Muscle of leg (tissue), 11 donors: ENCODE data around the gene ZMYM4. TPM values are rescaled to one million over a fixed set of nuclear protein-coding genes. Genes with fewer than 3 reads are reported as not detected.
"Not testable (repeated sequence)": the region's sequence is repeated elsewhere in the genome, so short reads cannot be mapped to it uniquely, and the experiment has no call there.

Experiments
- DNase-seq: peaks from one replicate; pipeline ENCODE4 v3.0.0; 2013
- H3K27ac ChIP-seq: one replicate; pipeline ENCODE4 v1.5.1; 2013; ENCODE audit warnings: mild to moderate bottlenecking, low read length, control low read depth
- H3K27me3 ChIP-seq: one replicate; pipeline ENCODE4 v1.6.1; 2013; ENCODE audit warnings: low read length; ENCODE audit not compliant: control insufficient read depth, insufficient read depth
- H3K36me3 ChIP-seq: one replicate; pipeline ENCODE4 v1.6.1; 2013; ENCODE audit warnings: low read length; ENCODE audit not compliant: control insufficient read depth, insufficient read depth
- H3K4me1 ChIP-seq: one replicate; pipeline ENCODE4 v1.6.1; 2013; ENCODE audit warnings: low read length; ENCODE audit not compliant: control insufficient read depth, insufficient read depth
- H3K4me3 ChIP-seq: one replicate; pipeline ENCODE4 v1.5.1; 2013; ENCODE audit warnings: low read length, control low read depth
- H3K9me3 ChIP-seq: replicated peaks from 2 replicates; pipeline ENCODE4 v1.6.1; 2013; ENCODE audit warnings: low read depth, low read length; ENCODE audit not compliant: control insufficient read depth
- WGBS: methylation state at CpG from one replicate; pipeline ENCODE4 v1.1.5; 2013; ENCODE audit warnings: missing lambda C conversion rate; ENCODE audit not compliant: insufficient coverage; 5-methylcytosine and 5-hydroxymethylcytosine counted together
- polyA plus RNA-seq, 8 donors: library from polyadenylated mRNA; unstranded; fragments of 120-200 nt; gene quantifications; one replicate each; pipeline versions ENCODE4 v1.2.1 to v1.2.3, GENCODE V29; 2013; ENCODE audit warnings: inconsistent platforms in 1 of 8, low replicate concordance in 1 of 8; ENCODE audit not compliant: insufficient read length in 8 of 8, insufficient read depth in 1 of 8
- total RNA-seq: library from RNA; stranded (reverse); fragments of 120-200 nt; gene quantifications from one replicate; pipeline ENCODE4 v1.2.4, GENCODE V29; 2013

The ZMYM4 gene
- total and polyA plus RNA-seq, 9 donors = 27.9 to 43.6 (median 37.7) TPM

- no peak for DNase-seq
- Histone ChIP-seq H3K4me1 (peaks cover 3% of the 10 kb centered on the region), H3K4me3 (no peak overlapping the region)
Measured at GRCh38 chr1:35316264-35316663, 47.8 kb downstream of the ZMYM4 start.

GRCh38 chr1:35319988-35320713 lies 51.6 kb downstream of the ZMYM4 start:
- no peaks in the 10 kb centered on the region for H3K27me3 ChIP-seq
- H3K4me3 ChIP-seq = no peak overlapping the region
- H3K36me3 ChIP-seq = peaks cover 3% of the 10 kb centered on the region
- peaks cover 3% of the 10 kb centered on the region for H3K4me1 ChIP-seq
- H3K27ac ChIP-seq = no peak overlapping the region
- WGBS = 90% methylated on average over 2 of the region's 4 CpGs
- no peaks in the 10 kb centered on the region for H3K9me3 ChIP-seq
- peak; percentile 13 for DNase-seq

More at GRCh38 chr1:35316264-35316663, 47.8 kb downstream of the ZMYM4 start:
- no peak overlapping the region for H3K27ac ChIP-seq
- no CpG with 5 or more reads among the region's 1 CpG for WGBS
- H3K9me3 ChIP-seq = no peaks in the 10 kb centered on the region
- no peaks in the 10 kb centered on the region for H3K27me3 ChIP-seq
- peaks cover 3% of the 10 kb centered on the region for H3K36me3 ChIP-seq

DNA sequence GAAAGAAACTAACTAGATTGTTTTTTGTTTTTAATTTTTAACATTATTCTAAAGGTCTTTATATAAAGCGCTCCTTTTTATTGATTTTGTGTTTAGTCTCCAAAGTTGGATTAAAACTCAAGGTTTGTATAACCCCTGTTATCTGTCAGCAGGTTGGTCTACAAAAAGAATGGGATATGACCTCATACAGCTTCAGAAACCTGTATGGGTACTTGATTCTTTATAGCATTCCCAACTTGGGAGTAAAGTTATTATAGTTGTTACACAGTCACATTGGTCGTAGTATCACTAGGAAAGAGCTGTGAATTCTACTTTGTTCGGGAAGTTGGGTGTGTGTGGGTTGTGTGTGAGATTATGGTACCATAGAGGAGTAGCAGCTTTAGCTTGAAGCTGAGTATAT lies 52.4 kb downstream of the ZMYM4 start:
- Histone ChIP-seq H3K27me3 (no peaks in the 10 kb centered on the region), H3K36me3 (peaks cover 3% of the 10 kb centered on the region), H3K4me1 (peaks cover 3% of the 10 kb centered on the region), H3K4me3 (no peak overlapping the region), H3K9me3 (no peaks in the 10 kb centered on the region), H3K27ac (no peak overlapping the region)
- no peak for DNase-seq
- WGBS = 79% methylated on average over 2 of the region's 3 CpGs

- DNase-seq = no peak
- no peak overlapping the region for H3K27ac ChIP-seq
- no peaks in the 10 kb centered on the region for H3K9me3 ChIP-seq
- H3K27me3 ChIP-seq = no peaks in the 10 kb centered on the region
- H3K36me3 ChIP-seq = peaks cover 11% of the 10 kb centered on the region
- WGBS = no CpG with 5 or more reads among the region's 1 CpG
- no peak overlapping the region for H3K4me3 ChIP-seq
- peaks cover 3% of the 10 kb centered on the region for H3K4me1 ChIP-seq
Measured at GRCh38 chr1:35324486-35324885, 56.0 kb downstream of the ZMYM4 start.

DNA sequence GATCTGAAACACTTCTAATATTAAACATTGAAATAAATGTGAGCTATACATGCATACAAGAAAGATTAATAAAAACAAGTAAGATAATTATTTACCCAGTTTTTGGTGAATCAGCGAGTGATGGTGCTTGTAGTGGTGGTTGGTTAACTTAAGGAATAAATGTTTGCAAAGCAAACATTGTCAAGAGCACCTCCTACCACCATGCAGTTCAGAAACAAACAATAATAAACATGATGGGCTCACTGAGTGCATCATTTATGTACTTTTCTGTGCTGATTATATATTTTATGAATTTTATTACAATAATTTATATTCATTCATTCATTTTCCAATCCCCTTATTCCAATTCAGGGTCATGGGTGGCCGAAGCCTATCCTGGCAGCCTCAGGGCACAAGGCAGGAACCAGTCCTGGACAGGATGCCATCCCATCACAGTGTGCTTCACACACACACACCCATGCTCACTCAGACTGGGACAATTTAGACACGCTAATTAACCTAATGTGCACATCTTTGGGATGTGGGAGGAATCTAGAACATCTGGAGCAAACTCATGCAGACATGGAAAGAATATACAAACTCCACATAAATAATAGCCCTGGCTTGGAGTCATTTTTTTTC lies 57.8 kb downstream of the ZMYM4 start:
- H3K9me3 ChIP-seq = no peaks in the 10 kb centered on the region
- H3K27ac ChIP-seq = no peak overlapping the region
- no peaks in the 10 kb centered on the region for H3K27me3 ChIP-seq
- no peaks in the 10 kb centered on the region for H3K4me1 ChIP-seq
- no peak for DNase-seq
- H3K36me3 ChIP-seq = peaks cover 11% of the 10 kb centered on the region
- no peak overlapping the region for H3K4me3 ChIP-seq
- WGBS = no CpG with 5 or more reads among the region's 3 CpGs

GRCh38 chr1:35331618-35332017 lies 63.1 kb downstream of the ZMYM4 start:
- H3K27ac ChIP-seq, DNase-seq, H3K4me3 ChIP-seq, H3K9me3 ChIP-seq, H3K27me3 ChIP-seq, H3K4me1 ChIP-seq: not testable (repeated sequence)
- WGBS = no CpG with 5 or more reads among the region's 2 CpGs
- H3K36me3 ChIP-seq = peaks cover 12% of the 10 kb centered on the region

DNA sequence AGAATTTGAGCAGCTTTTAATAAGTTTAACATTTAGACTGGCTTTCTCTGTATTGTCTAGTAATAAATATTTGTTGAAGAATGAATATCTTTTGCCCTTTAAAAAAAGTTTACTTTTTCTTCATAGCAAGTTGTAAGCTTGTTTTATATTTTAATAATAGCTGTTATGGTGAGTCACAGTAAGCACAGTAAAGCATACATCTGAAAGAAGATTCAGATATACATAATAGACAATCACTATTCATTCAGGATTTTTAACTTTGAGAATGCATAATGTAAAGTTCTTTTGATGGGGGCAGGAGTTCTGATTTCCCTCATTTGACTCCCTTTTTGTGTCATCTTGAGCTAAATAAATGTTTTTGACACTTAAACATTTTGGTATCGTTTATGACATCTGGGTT lies 66.0 kb downstream of the ZMYM4 start:
- Histone ChIP-seq H3K27me3 (no peaks in the 10 kb centered on the region), H3K36me3 (peaks cover 9% of the 10 kb centered on the region), H3K9me3 (no peaks in the 10 kb centered on the region), H3K27ac (no peak overlapping the region), H3K4me1 (no peaks in the 10 kb centered on the region), H3K4me3 (no peak overlapping the region)
- no CpG with 5 or more reads among the region's 1 CpG for WGBS
- no peak for DNase-seq

GRCh38 chr1:35340519-35340918 lies 72.0 kb downstream of the ZMYM4 start:
- no peaks in the 10 kb centered on the region for H3K9me3 ChIP-seq
- no peak for DNase-seq
- no peaks in the 10 kb centered on the region for H3K27me3 ChIP-seq
- H3K27ac ChIP-seq = no peak overlapping the region
- H3K36me3 ChIP-seq = peaks cover 6% of the 10 kb centered on the region
- no peaks in the 10 kb centered on the region for H3K4me1 ChIP-seq
- WGBS = 100% methylated on average over 1 of the region's 2 CpGs
- no peak overlapping the region for H3K4me3 ChIP-seq

DNA sequence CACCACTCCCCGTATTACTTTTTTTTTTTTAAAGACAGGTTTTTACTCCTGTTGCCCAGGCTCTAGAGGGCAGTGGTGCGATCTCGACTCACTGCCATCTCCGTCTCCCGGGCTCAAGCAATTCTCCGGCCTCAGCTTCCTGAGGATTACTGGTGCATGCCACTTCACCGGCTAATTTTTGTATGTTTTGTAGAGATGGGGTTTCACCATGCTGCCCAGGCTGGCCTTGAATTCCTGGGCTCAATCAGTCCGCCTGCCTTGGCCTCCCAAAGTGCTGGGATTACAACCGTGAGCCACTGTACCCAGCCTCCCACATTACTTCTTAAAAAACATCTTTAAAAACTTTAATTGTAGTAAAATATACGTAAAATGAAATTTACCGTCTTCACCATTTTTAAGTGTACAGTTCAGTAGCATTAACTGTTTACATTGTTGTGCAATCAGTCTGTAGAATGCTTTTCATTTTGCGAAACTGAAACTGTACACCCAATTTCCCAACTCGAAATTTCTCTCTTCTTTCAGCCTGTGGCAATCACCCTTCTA lies 77.0 kb downstream of the ZMYM4 start:
- H3K9me3 ChIP-seq = no peaks in the 10 kb centered on the region
- no peak overlapping the region for H3K27ac ChIP-seq
- peak; percentile 10 for DNase-seq
- no peaks in the 10 kb centered on the region for H3K4me1 ChIP-seq
- H3K36me3 ChIP-seq = no peaks in the 10 kb centered on the region
- WGBS = no CpG with 5 or more reads among the region's 13 CpGs
- no peak overlapping the region for H3K4me3 ChIP-seq
- H3K27me3 ChIP-seq = no peaks in the 10 kb centered on the region

DNA sequence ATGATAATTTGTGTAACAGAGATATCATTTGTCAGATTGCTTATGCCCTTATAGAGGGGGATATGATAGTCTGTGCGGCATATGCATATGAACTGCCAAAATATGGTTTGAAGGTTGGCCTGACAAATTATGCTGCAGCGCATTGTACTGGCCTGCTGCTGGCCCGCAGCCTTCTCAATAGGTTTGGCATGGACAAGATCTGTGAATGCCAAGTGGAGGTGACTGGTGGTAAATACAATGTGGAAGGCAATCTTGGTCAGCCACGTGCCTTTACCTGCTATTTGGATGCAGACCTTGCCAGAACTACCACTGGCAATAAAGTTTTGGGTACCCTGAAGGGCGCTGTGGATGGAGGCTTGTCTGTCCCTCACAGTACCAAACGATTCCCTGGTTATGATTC lies 82.4 kb downstream of the ZMYM4 start:
- no peaks in the 10 kb centered on the region for H3K4me1 ChIP-seq
- WGBS = 59% methylated on average over 5 of the region's 6 CpGs
- no peak overlapping the region for H3K27ac ChIP-seq
- no peak overlapping the region for H3K4me3 ChIP-seq
- no peaks in the 10 kb centered on the region for H3K36me3 ChIP-seq
- no peaks in the 10 kb centered on the region for H3K9me3 ChIP-seq
- H3K27me3 ChIP-seq = no peaks in the 10 kb centered on the region
- no peak for DNase-seq
